Fibroblast of the conjunctiva (primary cell): ENCODE data around the gene CEL.

Source experiments
- DNase-seq: peaks from one replicate; pipeline ENCODE4 v3.0.0-alpha.2; 2010; ENCODE audit warnings: low read depth

CEL gene

GRCh38 chr9:133117271-133118178 lies 55.7 kb downstream of the CEL start:
- DNase-seq = no peak

DNA sequence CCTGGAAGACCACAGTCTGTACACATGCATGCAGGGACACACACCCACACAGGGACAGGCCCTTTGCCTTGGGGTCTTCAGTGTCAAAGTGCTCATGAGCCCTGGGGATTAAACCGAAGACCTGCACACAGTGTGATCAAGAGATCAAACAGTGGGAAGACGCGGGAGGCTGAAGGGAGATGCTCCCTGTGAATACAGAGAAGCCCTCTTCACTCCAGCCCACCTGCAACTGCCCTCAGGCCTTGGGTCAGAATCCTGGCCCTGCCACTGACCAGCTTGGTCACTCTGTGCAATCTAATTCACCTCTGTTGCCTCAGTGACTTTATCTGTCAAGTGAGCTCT lies 56.4 kb downstream of the CEL start:
- DNase-seq = no peak

- DNase-seq = no peak
Measured at GRCh38 chr9:133118568-133118967, 56.8 kb downstream of the CEL start.

DNA sequence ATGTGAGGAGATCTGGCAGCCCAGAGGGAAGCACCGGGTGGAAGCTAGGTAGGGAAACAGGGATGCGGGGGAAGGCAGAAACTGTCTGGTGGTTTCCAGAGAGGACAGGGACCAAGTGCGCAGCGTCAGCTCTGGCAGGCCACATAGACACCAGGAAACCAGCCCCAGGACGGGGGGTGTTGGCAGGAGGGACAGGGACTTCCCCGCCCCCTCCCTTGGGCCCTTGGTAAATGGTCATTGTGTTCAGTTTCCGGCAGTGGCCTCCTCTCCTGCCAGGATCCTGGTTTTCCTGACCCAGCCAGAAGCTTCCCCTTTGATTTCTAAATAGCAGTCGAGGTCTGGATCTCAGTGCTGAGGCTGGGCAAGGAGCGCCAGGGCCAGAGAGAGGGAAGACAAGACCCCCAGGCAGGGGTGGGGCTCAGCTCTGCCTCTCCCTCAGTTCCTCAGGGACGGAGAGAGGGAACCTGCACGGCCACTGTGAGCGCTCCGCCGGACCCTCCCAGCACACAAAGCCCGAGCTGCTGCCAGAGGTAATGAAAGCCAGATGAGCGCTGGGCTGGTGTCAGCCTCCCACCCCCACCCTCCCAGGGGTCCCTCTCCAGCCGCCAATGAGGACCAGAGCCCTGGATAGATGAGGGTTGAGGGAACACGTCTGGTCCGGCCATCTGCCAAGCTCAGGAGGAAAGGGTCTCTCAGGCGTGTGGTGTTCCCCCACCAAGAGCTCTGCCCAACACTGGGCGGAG lies 57.5 kb downstream of the CEL start:
- DNase-seq = peak; percentile 20

GRCh38 chr9:133119846-133120500 lies 58.2 kb downstream of the CEL start:
- DNase-seq = no peak

DNA sequence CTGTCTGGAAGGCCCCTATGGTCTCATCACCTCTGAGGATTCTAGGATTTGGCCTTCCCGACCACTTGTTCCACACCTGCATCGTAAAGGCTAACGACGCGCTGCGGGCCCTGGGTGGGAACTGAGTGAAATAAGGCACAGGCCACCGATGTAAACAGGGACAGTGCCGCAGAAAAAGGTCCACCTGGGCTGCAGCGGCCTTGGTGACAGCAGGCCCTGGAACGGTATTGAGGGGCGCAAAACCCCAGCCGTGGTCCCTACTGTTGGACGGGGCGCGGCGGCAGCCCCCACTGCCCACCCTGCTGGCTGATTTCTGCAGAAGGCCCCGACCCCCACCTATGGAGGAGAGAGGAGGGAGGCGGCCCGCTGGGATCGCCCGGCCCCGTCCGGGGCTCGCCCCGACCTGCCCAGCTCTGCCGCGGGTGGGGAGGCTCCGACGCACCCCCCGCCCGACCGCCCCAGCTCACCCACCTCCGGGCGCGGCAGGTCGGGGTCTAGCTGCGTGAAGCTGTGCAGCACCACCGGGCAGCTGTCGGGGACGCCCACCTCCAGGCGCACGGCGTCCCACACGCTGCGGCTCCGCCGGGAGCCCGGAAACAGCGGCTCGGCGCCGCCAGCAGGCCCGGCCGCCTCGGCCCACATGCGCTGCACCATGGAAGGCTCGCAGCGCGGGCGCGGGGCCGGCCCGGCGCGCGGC lies 58.9 kb downstream of the CEL start:
- no peak for DNase-seq
